ENCODE data around the gene OR4E2. TPM values are rescaled to one million over a fixed set of nuclear protein-coding genes. Genes with fewer than 3 reads are reported as not detected.
"Not testable (repeated sequence)": the region's sequence is repeated elsewhere in the genome, so short reads cannot be mapped to it uniquely, and the experiment has no call there.

OR4E2 gene
- polyA plus RNA-seq (2012; ENCODE audit: insufficient read depth, insufficient read length): not detected

GRCh38 chr14:21653331-21653885, at the start of gene OR4E2:
Gene OR4E2 (plus strand): TSS chr14:21653835. CDS start chr14:21665083, 11,248 bp downstream.
- H3K4me3 ChIP-seq (ENCODE audit: low read length): no peak within 1 kb of the TSS
- DNase-seq (ENCODE audit: low read depth, low spot score): no peak

- DNase-seq (ENCODE audit: low read depth, low spot score): no peak
Measured at GRCh38 chr14:21612324-21612723, 41.3 kb upstream of the OR4E2 start.

GRCh38 chr14:21614240-21614639, 39.4 kb upstream of the OR4E2 start:
- DNase-seq (ENCODE audit: low read depth, low spot score): no peak
- no peak overlapping the region for H3K4me3 ChIP-seq (ENCODE audit: low read length)

More at GRCh38 chr14:21612324-21612723, 41.3 kb upstream of the OR4E2 start:
- H3K4me3 ChIP-seq (ENCODE audit: low read length): no peak overlapping the region

GRCh38 chr14:21617614-21618013, 36.0 kb upstream of the OR4E2 start:
- no peak for DNase-seq (ENCODE audit: low read depth, low spot score)
- no peak overlapping the region for H3K4me3 ChIP-seq (ENCODE audit: low read length)

DNA sequence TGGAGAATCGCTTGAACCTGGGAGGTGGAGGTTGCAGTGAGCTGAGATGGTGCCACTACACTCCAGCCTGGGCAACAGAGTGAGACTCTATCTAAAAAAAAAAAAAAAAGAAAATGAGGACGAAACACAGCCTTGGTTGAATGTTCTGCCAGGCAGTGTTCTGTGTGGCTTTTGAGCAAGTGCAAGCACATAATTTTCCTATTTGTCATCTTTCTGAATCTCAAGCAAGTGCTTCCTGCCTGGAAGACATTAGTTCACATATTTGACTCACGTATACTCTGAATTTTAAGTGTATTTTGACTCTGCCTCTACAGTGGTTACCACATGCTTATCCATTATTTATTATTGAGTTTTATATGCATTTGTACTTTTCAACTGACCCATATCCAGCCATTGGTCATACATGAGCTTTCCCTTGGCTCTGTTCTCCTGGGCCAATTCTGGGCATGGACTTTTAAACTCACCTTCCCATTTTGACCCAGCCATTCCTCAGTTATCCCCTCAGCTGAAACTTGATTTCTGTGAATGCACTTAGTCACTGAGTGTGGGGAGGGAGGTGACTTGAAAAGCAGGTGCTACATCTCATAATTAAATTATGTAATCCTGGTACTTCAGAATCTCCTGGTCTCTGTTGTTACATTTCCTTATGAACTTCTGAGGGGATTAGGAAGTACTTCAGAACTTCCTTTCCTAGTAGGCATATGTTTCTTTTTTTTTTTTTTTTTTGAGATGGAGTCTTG, 27.0 kb upstream of the OR4E2 start:
- H3K4me3 ChIP-seq (ENCODE audit: low read length): no peak overlapping the region
- no peak for DNase-seq (ENCODE audit: low read depth, low spot score)

DNA sequence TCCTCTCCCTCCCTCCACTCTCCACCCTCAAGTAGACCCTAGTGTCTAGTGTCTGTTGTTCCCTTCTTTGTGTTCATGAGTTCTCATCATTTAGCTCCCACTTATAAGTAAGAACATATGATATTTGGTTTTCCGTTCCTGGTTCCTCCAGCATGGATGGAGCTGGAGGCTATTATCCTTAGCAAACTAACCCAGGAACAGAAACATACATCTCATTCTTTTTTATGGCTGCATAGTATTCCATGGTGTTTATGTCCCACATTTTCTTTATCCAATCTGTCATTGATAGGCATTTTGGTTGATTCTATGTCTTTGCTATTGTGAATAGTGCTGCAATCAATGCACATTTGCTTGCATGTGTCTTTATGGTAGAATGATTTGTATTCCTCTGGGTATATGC, 23.1 kb upstream of the OR4E2 start:
- DNase-seq (ENCODE audit: low read depth, low spot score); H3K4me3 ChIP-seq (ENCODE audit: low read length): not testable (repeated sequence)

GRCh38 chr14:21631084-21631483, 22.6 kb upstream of the OR4E2 start:
- no peak for DNase-seq (ENCODE audit: low read depth, low spot score)
- no peak overlapping the region for H3K4me3 ChIP-seq (ENCODE audit: low read length)

DNA sequence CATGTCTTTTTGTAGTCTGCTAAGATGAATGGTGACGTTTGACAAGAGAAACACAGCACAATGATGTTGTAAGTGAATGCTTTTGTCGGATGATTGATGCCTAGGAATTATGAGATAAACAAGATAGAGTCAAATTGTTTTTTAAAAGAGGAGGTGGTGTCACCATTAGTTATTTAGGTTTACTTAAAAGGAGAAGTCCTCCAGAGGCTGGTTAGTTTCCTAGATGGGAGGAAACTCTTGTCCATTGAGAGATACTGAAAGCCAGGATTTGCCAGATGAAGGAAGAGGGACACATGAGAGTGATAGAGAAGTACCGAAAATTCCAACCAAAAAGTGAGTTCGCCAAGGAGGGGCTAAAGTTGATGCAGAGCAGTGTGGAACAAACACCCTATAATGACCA, 18.8 kb upstream of the OR4E2 start, which contains the start of gene OR10G2:
TSS of gene OR10G2 (minus strand) at position 101 of the 400 bp plus-strand sequence. CDS start at position 3, 98 bp downstream.
- no peak for DNase-seq (ENCODE audit: low read depth, low spot score)
- no peak within 1 kb of the TSS for H3K4me3 ChIP-seq (ENCODE audit: low read length)

DNA sequence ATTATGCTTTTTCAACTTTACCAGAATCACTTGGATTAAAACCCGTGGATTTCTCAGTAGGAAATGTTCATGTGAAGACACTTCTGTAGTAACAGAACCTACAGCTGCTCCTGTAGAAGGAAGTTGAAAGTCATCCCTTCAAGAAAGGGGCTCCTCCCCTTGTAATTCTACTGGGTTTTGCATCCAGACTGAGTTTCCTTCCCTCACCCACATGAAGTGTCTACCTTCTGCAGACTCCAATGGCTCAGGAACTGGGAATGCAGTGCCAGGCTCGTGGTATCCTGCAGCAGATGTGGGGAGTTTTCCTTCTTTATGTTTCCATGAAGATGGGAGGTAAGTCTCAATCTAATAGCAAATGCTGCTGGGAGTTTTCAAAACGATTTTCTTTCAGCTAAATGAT, 11.0 kb upstream of the OR4E2 start:
- DNase-seq (ENCODE audit: low read depth, low spot score): no peak
- H3K4me3 ChIP-seq (ENCODE audit: low read length): no peak overlapping the region

GRCh38 chr14:21643407-21643806, 10.2 kb upstream of the OR4E2 start:
- DNase-seq (ENCODE audit: low read depth, low spot score): no peak
- no peak overlapping the region for H3K4me3 ChIP-seq (ENCODE audit: low read length)

DNA sequence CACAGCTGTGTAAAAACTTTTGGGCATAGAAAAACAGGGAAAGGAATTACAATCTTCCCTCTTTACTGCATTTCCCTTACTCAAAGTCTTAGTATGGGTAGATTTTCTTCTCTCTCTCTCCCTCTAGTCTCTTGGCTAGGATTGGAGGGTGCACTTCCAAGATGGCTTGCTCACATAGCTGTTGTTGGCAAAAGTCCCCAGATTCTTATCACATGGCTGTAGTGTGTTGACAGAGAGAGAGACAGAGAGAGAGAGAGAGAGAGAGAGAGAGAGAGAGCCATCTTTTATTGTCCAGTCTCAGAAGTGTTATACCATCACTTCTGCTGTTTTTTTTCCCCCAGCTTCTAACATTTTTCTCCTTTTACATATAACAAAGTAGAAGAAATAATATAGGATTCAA, 6.3 kb upstream of the OR4E2 start:
- H3K4me3 ChIP-seq (ENCODE audit: low read length): no peak overlapping the region
- DNase-seq (ENCODE audit: low read depth, low spot score): no peak

- DNase-seq (ENCODE audit: low read depth, low spot score): no peak
- no peak overlapping the region for H3K4me3 ChIP-seq (ENCODE audit: low read length)
Measured at GRCh38 chr14:21652209-21652808, 1.3 kb upstream of the OR4E2 start.

GRCh38 chr14:21654215-21654614, 580 bp downstream of the OR4E2 start:
- no peak overlapping the region for H3K4me3 ChIP-seq (ENCODE audit: low read length)
- DNase-seq (ENCODE audit: low read depth, low spot score): no peak

DNA sequence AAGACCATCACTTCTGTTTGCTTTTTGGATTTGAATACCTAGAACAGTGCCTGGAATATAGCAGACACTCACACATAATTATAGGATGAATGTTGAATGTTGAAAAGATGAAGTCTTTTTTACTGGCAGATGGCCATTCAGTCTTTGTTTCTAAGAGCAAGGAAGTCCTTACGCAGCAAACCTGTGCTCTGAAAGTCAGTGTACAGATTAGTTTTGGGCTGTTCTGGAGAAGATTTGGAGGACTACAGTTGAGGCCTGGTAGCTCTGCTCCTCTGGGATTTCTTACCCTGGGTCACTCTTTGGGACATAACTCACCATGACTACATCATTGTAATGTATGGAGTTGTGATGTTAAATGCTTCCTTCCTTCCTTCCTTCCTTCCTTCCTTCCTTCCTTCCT, 3.3 kb downstream of the OR4E2 start:
- H3K4me3 ChIP-seq (ENCODE audit: low read length): no peak overlapping the region
- DNase-seq (ENCODE audit: low read depth, low spot score): no peak

- no peak overlapping the region for H3K4me3 ChIP-seq (ENCODE audit: low read length)
- DNase-seq (ENCODE audit: low read depth, low spot score): no peak
Measured at GRCh38 chr14:21668377-21668776, 14.7 kb downstream of the OR4E2 start.

GRCh38 chr14:21669284-21669683, 15.6 kb downstream of the OR4E2 start:
- no peak overlapping the region for H3K4me3 ChIP-seq (ENCODE audit: low read length)
- DNase-seq (ENCODE audit: low read depth, low spot score): no peak

GRCh38 chr14:21671371-21671770, 17.7 kb downstream of the OR4E2 start:
- DNase-seq (ENCODE audit: low read depth, low spot score): no peak
- H3K4me3 ChIP-seq (ENCODE audit: low read length): no peak overlapping the region

DNA sequence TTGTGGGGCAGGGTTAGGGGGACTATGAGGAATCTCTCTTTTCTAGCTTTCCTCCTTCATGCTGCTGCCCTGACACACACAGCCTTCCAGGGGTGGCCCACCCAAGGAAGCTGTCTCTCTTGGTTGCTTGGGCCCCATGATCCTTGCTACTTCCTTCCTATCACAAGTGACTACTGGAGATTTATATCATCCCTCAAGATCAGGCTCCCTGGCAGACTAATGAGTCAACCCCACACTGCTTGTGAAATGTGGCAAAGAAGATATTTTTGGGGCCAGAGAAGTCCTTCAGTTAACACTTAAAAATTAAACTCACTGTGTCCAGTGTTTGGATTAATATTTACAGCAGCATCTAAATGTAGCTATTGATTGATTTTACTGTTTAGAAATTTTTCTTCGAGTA, 18.5 kb downstream of the OR4E2 start:
- no peak overlapping the region for H3K4me3 ChIP-seq (ENCODE audit: low read length)
- DNase-seq (ENCODE audit: low read depth, low spot score): no peak

GRCh38 chr14:21673718-21674117, 20.1 kb downstream of the OR4E2 start, which contains the start of gene OR4E1:
Gene OR4E1 (minus strand): TSS chr14:21673818. CDS start chr14:21670935, 2,883 bp downstream.
- DNase-seq (ENCODE audit: low read depth, low spot score): no peak
- no peak within 1 kb of the TSS for H3K4me3 ChIP-seq (ENCODE audit: low read length)

DNA sequence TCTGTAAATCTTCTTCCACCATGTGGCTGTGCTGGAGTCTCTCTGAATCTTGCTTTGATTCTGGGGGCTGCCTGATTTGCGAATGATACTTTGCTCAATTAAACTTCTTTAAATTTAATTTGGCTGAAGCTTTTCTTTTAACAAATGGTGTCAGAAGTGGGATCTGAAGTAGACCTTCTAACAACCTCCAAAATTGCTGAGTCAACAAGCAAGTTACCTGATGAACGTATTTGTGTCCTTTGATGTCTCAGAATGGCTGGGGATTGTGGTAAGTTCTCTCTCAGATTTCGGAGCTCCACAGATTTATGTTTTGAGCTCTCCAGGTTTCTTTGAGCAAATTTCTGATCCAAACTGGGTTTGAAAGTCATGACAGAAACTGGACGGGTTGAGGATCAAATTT, 21.9 kb downstream of the OR4E2 start:
- no peak overlapping the region for H3K4me3 ChIP-seq (ENCODE audit: low read length)
- no peak for DNase-seq (ENCODE audit: low read depth, low spot score)
